IPS DF 19.7 (cell line): ENCODE measurements around the gene EPHB1.
"Not testable (repeated sequence)": the region's sequence is repeated elsewhere in the genome, so short reads cannot be mapped to it uniquely, and the experiment has no call there.

Experiments
- DNase-seq: peaks from one replicate; pipeline ENCODE4 v3.0.0-alpha.2; 2013; ENCODE audit warnings: low read depth, low spot score

The EPHB1 gene

GRCh38 chr3:134949150-134949549 is 154.1 kb downstream of the EPHB1 start:
- no peak for DNase-seq

DNA sequence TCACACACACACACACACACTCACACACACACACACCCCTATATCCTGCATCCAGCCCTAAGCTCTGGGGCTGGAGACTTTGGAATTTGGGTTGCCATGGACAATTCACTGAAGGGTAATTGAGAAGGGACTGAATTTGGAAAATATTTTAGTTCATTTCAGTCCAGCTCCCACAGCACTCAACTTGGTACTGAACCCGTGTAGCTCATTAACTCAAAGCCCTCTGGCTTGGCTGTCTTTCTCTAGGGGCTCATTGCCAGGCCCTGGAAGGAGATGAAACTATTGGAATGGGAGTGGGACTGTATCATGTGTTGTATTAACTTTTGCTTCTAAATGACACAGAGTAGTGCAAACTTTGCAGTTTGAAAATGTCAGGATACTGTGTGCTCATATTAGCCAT is 157.3 kb downstream of the EPHB1 start:
- no peak for DNase-seq

DNA sequence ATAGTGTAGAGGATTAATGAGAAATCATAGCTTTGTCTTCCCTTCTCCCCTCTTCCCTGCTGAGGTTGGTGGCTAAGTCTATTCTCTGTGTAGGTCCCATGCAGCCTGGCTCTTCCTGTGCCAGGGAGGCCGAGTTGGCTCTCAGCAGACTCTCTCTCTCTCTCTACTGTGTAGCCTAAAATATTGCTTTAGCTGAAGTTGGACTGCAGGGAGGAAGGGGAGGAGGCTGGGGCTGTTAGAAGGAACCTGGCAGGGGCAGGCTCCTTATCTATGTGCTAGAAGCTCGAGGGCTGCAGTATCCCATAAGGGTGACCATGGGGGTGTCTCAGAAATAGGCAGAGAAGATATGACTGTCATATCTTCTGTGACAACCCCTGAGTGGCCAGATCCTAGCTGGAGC is 160.8 kb downstream of the EPHB1 start:
- DNase-seq, result no peak

- DNase-seq, result no peak
These were observed 161.3 kb downstream of the EPHB1 start for GRCh38 chr3:134956395-134956794.

- no peak for DNase-seq
These were observed 161.8 kb downstream of the EPHB1 start for GRCh38 chr3:134956844-134957243.

GRCh38 chr3:134959516-134959915 is 164.5 kb downstream of the EPHB1 start:
- DNase-seq, result no peak

GRCh38 chr3:134964226-134964625 is 169.2 kb downstream of the EPHB1 start:
- DNase-seq, result no peak

- no peak for DNase-seq
These were observed 170.9 kb downstream of the EPHB1 start for GRCh38 chr3:134965865-134966481.

DNA sequence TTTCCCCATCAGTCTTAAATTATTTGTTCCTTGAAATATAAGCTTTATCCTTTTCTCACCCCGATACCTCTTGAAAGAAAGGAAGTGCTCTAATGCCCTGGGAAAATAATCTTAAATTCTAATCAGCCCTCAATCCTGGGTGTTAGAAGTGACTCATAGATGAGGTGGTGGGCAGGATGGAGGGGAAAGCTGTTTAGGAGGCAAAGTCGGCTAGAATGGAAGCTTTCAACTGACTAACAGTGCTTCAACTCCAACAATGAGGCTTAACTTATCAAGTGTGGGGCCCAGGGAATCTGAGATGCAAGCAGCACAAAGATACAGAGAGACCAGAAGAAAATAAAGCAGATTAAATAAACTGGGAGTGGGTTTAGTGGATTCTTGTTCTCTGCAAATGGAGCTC is 175.8 kb downstream of the EPHB1 start:
- DNase-seq, result no peak

DNA sequence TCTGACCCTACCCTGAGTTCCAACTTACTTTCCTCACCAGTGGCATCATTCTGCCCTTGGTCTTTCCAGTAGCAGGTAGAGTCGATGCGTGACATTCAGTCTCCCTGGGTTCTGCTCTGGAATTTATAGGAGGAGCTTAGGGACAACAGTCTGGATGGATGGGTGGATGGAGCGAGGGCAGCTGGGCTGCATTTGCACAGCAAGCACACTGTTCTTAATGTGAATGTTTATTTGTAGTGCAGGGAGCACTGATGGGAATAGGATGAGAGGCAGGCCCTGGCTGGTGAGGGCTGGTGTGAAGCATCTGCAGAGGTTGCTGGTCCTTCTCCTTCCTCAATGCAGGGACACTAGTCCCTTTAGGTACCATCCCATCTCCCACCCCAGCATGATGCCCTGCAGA is 176.2 kb downstream of the EPHB1 start:
- no peak for DNase-seq

GRCh38 chr3:134971907-134972306 is 176.8 kb downstream of the EPHB1 start:
- not testable (repeated sequence) for DNase-seq

DNA sequence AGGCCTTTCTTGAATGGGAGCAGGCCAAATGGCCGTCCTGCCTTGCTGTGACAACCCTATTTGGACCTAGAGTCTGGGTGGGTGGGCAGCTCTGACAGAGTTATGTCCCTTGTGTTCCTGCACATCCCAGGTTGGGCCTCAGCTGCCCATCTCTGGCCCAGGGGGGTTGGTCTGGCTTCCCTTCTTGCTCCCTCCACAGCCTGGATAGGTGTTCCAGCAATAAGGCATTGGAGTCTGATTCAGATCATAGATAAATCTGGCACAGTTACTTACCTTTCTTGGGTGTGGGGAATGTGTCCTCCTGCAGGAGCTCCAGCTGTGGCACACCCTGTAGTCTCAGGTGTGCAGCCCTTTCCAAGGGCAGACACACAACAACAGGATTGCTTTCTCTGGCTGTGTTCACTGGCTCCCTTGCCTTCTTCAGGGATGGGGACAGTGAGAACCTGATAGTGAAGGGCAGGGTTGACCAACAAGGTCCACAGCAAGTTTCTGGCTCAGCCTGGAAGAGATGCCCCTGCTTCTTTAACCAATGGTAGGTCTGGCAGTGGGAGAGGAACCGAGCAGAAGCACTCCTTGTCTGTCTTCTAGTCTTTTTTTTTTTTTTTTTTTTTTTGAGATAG is 177.9 kb downstream of the EPHB1 start:
- no peak for DNase-seq

DNA sequence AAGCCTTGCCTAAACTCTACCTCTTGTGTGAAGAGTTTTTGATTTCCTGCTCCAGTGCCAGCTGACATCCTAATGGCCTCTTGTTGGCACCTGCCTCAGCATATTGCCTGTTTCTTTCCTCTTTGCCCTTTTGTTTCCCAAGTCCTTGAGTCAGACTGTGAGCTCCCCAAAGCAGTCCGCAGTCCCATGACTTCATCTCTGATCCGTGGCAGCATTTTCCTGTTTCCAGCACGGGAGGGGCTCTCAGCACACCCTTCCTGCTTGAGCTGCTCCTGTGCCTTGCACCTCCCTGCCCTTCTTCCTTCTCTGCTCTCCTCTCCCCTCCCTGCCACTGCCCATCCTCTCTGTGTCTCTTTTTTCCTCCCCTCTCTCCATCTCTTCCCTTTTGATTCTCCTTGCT is 179.6 kb downstream of the EPHB1 start:
- DNase-seq, result no peak

DNA sequence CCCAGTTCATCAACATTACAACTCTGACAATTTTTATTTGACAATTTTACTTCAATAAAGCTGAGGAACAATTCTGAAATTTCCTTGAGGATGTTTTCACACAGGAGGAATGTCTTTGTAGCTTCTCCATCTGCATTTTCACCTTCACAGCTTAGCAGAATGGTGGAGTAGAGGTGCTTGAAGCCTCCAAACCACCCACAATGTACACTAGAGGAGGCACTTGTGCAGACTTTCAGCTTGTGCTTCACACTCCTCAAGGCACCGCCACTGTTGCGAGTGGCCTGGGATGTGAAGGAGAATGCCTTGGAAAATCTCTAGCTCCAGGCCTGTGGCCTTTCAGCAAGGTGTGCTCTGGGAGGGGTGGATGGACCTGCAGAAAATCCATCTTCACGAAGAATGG is 181.9 kb downstream of the EPHB1 start:
- no peak for DNase-seq

- DNase-seq, result no peak
These were observed 183.6 kb downstream of the EPHB1 start for GRCh38 chr3:134978658-134979057.

DNA sequence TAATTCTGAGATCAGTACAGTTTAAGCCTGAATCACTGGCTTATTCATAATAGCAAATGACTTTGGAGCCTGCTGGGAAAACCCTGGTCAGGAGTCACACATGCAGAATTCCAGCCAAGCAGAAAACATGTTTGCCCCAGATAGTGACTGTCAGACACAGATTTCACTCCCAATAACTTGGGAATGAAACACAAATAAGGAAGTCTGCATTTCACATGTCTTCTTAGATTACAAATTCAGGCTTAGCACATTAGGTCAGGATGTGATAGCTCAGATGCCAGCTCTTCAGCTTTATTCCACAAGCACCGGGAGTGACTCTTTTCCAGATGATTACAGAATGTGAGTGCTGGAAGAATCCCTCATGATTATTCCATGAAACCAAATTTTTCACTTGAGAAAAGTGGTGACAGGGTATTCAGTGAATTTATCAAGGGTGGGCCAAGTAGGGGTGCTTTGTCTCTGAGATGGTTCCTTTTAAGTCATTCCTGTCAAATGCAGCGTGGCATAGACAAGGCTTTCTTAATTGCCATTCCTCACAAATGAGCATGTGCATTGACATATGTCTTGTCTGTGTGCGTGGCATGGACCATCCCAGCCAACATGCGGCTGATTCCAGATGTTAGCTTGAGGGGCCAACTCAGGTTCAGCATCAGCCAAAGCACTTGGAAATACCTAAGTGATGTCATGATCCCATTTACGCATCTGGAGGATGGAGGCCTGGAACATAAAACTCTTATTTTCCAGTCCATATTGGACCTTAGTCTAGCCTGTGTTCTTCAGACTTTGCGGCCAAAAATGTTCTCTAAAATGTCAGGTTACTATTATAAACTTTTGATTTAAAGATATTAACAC is 191.0 kb downstream of the EPHB1 start:
- no peak for DNase-seq

- DNase-seq, result no peak
These were observed 193.6 kb downstream of the EPHB1 start for GRCh38 chr3:134988666-134989065.

- no peak for DNase-seq
These were observed 195.9 kb downstream of the EPHB1 start for GRCh38 chr3:134991003-134991402.

DNA sequence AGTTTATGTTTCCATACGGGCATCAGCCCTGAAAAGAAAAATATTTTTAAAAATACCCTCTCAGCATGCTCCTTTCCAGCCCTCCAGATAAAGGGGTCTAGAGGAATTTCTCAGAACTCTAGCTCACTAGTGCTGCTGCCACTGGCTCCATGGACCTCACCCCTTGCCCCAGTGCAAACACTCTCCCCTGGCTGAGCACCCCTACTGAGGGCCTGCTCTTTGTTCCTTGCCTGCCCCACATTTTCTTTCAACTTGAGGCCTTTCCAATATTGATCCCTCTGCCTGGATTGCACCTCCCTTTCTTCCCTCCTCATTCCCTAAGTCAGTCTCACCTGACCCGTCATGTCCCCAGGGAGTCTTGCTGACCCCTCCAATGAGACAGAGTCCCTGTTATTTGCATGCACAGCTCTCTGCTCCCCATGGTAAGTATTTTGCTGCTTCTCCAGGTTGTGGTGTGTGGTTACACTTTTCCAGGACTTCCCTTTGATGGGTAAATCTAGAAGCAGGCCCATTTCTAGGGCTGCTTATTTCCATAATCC is 196.5 kb downstream of the EPHB1 start:
- no peak for DNase-seq

DNA sequence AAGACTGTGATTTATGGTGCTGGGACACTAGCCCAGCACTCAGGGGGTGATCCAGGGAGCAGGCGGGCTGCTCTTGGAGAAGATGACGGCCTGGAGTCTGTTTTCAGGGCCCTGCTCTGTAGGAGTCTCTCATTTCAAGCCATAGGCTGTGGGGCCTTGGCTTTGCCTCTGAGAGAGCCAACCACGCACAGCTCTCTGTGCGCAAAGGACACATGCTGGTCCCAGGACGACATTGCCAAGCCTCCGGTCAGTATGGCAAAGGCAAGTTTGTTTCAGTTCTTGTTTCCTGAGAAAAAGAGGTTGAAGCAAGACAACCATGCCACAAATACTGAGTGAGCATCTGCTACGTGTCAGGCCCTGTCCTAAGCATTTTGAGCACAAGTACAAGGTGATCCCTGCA is 197.1 kb downstream of the EPHB1 start:
- no peak for DNase-seq

DNA sequence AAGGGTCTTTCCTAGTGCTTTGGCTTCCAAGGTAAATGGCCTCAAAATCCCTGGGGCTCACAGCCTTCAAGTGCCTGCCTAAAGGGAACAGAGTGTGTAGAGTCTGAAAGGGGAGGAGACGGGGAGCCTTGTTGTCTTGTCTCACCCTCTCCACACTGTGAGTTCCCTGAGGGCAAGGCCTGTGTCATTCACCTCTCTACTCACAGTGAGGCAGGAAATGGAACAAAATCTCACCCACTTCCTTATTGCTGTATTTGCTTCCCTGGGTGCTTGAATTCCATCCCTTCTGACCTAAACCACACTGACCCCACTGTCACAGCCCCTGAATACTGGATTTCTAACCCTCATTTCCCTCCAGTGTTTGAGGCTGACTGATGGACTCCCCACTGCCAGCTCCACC is 197.5 kb downstream of the EPHB1 start:
- DNase-seq, result no peak

- DNase-seq, result no peak
These were observed 198.0 kb downstream of the EPHB1 start for GRCh38 chr3:134993011-134993410.

DNA sequence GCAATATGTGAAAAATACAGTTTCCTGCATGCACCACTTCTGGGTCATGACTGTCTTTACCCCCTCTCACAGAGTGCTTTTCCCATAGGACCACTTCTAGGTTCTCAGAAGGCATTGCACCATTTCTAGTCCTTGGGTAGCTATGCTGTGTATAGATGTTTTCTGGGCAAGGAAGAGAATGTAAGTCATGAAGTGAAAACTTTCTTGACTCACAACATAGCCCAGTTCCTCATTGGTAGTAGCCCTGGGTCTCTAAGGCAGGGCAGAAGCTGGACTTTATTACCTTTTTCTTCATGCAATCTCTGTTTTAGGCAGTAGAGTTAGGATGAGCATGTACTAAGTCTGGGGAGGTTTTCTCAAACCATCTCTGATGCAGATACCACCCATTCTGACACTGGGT is 203.1 kb downstream of the EPHB1 start:
- DNase-seq, result no peak
